HepG2 (cell line): ENCODE results near the gene ARHGDIA. TPM values are rescaled to one million over a fixed set of nuclear protein-coding genes. Genes with fewer than 3 reads are reported as not detected.

Experiments
- HHEX ChIP-seq: IDR thresholded peaks from 2 replicates; pipeline ENCODE4 v1.6.1; 2016; ENCODE audit warnings: control low read depth
- MED8 ChIP-seq: sonication (generic); formaldehyde crosslinking; IDR thresholded peaks from 2 replicates; pipeline ENCODE4 v1.8.1; 2023; ENCODE audit warnings: mild to moderate bottlenecking, missing genetic modification reagents; ENCODE audit not compliant: insufficient replicate concordance
- SRSF9 ChIP-seq: fragments of 200-400 bp; formaldehyde crosslinking; IDR thresholded peaks from 2 replicates; pipeline ENCODE4 v1.6.1; 2018; ENCODE audit warnings: borderline replicate concordance, mild to moderate bottlenecking, low read depth, low read length; ENCODE audit not compliant: insufficient read depth, poor library complexity, severe bottlenecking
- ZNF160 ChIP-seq: sonication (generic); formaldehyde crosslinking; IDR thresholded peaks from 2 replicates; pipeline ENCODE4 v1.8.0; 2022; ENCODE audit warnings: mild to moderate bottlenecking, inconsistent platforms, missing genetic modification reagents
- ZNF282 ChIP-seq: fragments of 450-650 bp; IDR thresholded peaks from 2 replicates; pipeline ENCODE4 v1.6.1; 2018; ENCODE audit not compliant: partially characterized antibody
- ZNF547 ChIP-seq: sonication (generic); formaldehyde crosslinking; IDR thresholded peaks from 2 replicates; pipeline ENCODE4 v1.5.1; 2020; ENCODE audit warnings: mild to moderate bottlenecking, missing genetic modification reagents
- ZNF556 ChIP-seq: sonication (generic); formaldehyde crosslinking; IDR thresholded peaks from 2 replicates; pipeline ENCODE4 v1.4.0; 2020; ENCODE audit warnings: mild to moderate bottlenecking, missing genetic modification reagents, borderline replicate concordance
- ZNF720 ChIP-seq: sonication (generic); formaldehyde crosslinking; IDR thresholded peaks from 2 replicates; pipeline ENCODE4 v1.4.0; 2020; ENCODE audit warnings: missing genetic modification reagents
- ZSCAN22 ChIP-seq: sonication (generic); formaldehyde crosslinking; IDR thresholded peaks from 2 replicates; pipeline ENCODE4 v1.4.0; 2020; ENCODE audit warnings: mild to moderate bottlenecking, missing genetic modification reagents
- polyA plus RNA-seq, 8 experiments: library from polyadenylated mRNA; depleted of rRNA in 3 of 8; stranded (reverse) in 7 of 8; unstranded in 1 of 8; fragments of >200 nt; fragmentation: Illumina TruSeq in 4 of 8; extraction: Trizol in 4 of 8; gene quantifications; 2 replicates each; pipeline versions ENCODE4 v1.2.1 to v1.2.3, GENCODE V29; 2011 to 2016; ENCODE audit warnings: low read depth in 4 of 8, missing spikeins in 1 of 8, mixed read lengths in 1 of 8; ENCODE audit not compliant: insufficient read depth in 1 of 8
- total RNA-seq, 5 experiments: library from RNA; depleted of rRNA; stranded (reverse); fragments of >200 nt; fragmentation: Illumina TruSeq; extraction: Trizol; gene quantifications; 2 replicates each; pipeline ENCODE4 v1.2.3, GENCODE V29; 2016; ENCODE audit warnings: low read depth in 1 of 5
- TF ChIP-seq, protein P1 (sequence below): sonication (generic); formaldehyde crosslinking; IDR thresholded peaks from 2 replicates; pipeline ENCODE4 v1.5.0; 2020; ENCODE audit warnings: mild to moderate bottlenecking, missing genetic modification reagents, borderline replicate concordance
- TF ChIP-seq, protein P2 (sequence below): sonication (generic); formaldehyde crosslinking; IDR thresholded peaks from 2 replicates; pipeline ENCODE4 v1.4.0; 2020; ENCODE audit warnings: missing genetic modification reagents
- TF ChIP-seq, protein P3 (sequence below): sonication (generic); formaldehyde crosslinking; IDR thresholded peaks from 2 replicates; pipeline ENCODE4 v1.5.1; 2020; ENCODE audit warnings: mild to moderate bottlenecking, missing genetic modification reagents
- TF ChIP-seq, protein P4 (sequence below): sonication (generic); formaldehyde crosslinking; IDR thresholded peaks from 2 replicates; pipeline ENCODE4 v1.5.1; 2020; ENCODE audit warnings: mild to moderate bottlenecking, missing genetic modification reagents, borderline replicate concordance
- TF ChIP-seq, protein P5 (sequence below): sonication (generic); formaldehyde crosslinking; IDR thresholded peaks from 2 replicates; pipeline ENCODE4 v1.4.0; 2020; ENCODE audit warnings: missing genetic modification reagents

Gene ARHGDIA
- total and polyA plus RNA-seq, 2 of the 13 experiments (the other 11 are each of a cell fraction or from before 2014, with no cell fraction given): 40.0 to 64.0 TPM

DNA sequence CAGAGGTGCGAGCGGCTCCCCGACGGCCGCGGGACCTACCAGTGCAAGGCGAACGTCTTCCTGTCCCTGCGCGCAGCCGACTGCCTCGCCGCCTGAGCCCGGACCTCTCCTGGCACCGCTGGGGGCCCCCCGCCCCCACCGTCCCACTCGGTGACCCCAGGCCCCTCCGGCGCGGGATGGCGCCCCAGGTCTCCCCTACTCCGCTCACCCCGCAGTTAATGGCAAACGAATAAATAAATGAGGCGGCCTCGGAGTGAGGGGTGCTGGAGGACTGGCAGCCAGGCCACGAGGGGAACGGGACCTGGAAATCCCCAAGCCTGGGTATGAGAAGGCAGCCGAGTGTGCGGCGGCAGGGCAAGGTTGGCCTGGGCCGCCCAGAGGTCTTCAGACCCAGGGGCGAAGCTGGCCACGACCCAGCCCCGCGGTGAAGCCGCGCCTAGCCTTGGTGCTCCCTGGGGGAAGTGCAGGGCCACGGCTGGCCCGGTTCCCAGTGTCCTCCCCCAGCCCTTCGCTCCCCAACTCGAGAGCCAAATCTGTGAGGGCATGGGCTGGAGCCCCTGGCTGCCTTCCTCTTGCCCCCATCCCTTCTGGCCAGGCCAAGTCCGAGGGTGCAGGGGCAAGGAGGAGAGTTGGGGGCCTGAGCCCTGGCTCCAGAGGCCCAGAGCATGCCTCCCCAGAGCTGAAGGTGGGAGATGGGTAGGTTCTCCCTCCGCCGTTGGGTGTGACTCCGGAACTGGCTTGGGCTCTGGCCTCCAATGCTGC lies 31.7 kb upstream of the ARHGDIA start (continued):
- TF ChIP-seq, protein P1, sequence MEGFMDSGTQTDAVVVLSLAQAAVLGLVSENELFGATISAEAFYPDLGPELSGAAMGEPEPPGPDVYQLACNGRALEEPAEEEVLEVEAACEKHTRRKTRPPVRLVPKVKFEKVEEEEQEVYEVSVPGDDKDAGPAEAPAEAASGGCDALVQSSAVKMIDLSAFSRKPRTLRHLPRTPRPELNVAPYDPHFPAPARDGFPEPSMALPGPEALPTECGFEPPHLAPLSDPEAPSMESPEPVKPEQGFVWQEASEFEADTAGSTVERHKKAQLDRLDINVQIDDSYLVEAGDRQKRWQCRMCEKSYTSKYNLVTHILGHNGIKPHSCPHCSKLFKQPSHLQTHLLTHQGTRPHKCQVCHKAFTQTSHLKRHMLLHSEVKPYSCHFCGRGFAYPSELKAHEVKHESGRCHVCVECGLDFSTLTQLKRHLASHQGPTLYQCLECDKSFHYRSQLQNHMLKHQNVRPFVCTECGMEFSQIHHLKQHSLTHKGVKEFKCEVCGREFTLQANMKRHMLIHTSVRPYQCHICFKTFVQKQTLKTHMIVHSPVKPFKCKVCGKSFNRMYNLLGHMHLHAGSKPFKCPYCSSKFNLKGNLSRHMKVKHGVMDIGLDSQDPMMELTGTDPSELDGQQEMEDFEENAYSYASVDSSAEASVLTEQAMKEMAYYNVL (CRISPR knock-in tag): 0 out of 2 replicates have a peak, but pooled peaks have one; percentile 9
- no peak for TF ChIP-seq ZNF547
- TF ChIP-seq ZNF282: no peak
- TF ChIP-seq SRSF9: no peak
- peak; percentile 36; the same call in 1 of the 2 replicates for TF ChIP-seq ZNF556
- no peak for TF ChIP-seq MED8 (CRISPR knock-in tag)
- no peak for TF ChIP-seq ZSCAN22
- TF ChIP-seq ZNF720 (CRISPR knock-in tag): no peak
- TF ChIP-seq, protein P2, sequence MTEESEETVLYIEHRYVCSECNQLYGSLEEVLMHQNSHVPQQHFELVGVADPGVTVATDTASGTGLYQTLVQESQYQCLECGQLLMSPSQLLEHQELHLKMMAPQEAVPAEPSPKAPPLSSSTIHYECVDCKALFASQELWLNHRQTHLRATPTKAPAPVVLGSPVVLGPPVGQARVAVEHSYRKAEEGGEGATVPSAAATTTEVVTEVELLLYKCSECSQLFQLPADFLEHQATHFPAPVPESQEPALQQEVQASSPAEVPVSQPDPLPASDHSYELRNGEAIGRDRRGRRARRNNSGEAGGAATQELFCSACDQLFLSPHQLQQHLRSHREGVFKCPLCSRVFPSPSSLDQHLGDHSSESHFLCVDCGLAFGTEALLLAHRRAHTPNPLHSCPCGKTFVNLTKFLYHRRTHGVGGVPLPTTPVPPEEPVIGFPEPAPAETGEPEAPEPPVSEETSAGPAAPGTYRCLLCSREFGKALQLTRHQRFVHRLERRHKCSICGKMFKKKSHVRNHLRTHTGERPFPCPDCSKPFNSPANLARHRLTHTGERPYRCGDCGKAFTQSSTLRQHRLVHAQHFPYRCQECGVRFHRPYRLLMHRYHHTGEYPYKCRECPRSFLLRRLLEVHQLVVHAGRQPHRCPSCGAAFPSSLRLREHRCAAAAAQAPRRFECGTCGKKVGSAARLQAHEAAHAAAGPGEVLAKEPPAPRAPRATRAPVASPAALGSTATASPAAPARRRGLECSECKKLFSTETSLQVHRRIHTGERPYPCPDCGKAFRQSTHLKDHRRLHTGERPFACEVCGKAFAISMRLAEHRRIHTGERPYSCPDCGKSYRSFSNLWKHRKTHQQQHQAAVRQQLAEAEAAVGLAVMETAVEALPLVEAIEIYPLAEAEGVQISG (CRISPR knock-in tag): peak; percentile 19
- TF ChIP-seq, protein P3, sequence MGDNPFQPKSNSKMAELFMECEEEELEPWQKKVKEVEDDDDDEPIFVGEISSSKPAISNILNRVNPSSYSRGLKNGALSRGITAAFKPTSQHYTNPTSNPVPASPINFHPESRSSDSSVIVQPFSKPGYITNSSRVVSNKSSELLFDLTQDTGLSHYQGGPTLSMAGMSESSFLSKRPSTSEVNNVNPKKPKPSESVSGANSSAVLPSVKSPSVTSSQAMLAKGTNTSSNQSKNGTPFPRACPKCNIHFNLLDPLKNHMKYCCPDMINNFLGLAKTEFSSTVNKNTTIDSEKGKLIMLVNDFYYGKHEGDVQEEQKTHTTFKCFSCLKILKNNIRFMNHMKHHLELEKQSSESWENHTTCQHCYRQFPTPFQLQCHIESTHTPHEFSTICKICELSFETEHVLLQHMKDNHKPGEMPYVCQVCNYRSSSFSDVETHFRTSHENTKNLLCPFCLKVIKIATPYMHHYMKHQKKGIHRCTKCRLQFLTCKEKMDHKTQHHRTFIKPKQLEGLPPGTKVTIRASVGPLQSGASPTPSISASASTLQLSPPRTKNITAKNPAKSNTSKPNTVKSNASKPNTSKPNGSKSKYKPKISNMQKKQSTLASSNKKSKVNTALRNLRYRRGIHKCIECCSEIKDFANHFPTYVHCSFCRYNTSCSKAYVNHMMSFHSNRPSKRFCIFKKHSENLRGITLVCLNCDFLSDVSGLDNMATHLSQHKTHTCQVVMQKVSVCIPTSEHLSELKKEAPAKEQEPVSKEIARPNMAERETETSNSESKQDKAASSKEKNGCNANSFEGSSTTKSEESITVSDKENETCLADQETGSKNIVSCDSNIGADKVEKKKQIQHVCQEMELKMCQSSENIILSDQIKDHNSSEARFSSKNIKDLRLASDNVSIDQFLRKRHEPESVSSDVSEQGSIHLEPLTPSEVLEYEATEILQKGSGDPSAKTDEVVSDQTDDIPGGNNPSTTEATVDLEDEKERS (CRISPR knock-in tag): no peak
- TF ChIP-seq, protein P4, sequence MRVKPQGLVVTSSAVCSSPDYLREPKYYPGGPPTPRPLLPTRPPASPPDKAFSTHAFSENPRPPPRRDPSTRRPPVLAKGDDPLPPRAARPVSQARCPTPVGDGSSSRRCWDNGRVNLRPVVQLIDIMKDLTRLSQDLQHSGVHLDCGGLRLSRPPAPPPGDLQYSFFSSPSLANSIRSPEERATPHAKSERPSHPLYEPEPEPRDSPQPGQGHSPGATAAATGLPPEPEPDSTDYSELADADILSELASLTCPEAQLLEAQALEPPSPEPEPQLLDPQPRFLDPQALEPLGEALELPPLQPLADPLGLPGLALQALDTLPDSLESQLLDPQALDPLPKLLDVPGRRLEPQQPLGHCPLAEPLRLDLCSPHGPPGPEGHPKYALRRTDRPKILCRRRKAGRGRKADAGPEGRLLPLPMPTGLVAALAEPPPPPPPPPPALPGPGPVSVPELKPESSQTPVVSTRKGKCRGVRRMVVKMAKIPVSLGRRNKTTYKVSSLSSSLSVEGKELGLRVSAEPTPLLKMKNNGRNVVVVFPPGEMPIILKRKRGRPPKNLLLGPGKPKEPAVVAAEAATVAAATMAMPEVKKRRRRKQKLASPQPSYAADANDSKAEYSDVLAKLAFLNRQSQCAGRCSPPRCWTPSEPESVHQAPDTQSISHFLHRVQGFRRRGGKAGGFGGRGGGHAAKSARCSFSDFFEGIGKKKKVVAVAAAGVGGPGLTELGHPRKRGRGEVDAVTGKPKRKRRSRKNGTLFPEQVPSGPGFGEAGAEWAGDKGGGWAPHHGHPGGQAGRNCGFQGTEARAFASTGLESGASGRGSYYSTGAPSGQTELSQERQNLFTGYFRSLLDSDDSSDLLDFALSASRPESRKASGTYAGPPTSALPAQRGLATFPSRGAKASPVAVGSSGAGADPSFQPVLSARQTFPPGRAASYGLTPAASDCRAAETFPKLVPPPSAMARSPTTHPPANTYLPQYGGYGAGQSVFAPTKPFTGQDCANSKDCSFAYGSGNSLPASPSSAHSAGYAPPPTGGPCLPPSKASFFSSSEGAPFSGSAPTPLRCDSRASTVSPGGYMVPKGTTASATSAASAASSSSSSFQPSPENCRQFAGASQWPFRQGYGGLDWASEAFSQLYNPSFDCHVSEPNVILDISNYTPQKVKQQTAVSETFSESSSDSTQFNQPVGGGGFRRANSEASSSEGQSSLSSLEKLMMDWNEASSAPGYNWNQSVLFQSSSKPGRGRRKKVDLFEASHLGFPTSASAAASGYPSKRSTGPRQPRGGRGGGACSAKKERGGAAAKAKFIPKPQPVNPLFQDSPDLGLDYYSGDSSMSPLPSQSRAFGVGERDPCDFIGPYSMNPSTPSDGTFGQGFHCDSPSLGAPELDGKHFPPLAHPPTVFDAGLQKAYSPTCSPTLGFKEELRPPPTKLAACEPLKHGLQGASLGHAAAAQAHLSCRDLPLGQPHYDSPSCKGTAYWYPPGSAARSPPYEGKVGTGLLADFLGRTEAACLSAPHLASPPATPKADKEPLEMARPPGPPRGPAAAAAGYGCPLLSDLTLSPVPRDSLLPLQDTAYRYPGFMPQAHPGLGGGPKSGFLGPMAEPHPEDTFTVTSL (CRISPR knock-in tag): no peak
- no peak for TF ChIP-seq ZNF160 (CRISPR knock-in tag)
- no peak for TF ChIP-seq HHEX
- TF ChIP-seq, protein P5, sequence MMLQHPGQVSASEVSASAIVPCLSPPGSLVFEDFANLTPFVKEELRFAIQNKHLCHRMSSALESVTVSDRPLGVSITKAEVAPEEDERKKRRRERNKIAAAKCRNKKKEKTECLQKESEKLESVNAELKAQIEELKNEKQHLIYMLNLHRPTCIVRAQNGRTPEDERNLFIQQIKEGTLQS: no peak; the same call in 1 of the 2 replicates
